ENCODE measurements around the gene AICDA.

AICDA gene

GRCh38 chr12:8553088-8553627 is 59.5 kb downstream of the AICDA start:
- DNase-seq, result no peak

Data from CD4-positive, alpha-beta T cell treated with Interleukin-1 beta for 1 hour (primary cell).